Right renal cortex interstitium (tissue), 3 donors: ENCODE measurements around the gene OCA2. TPM values are rescaled to one million over a fixed set of nuclear protein-coding genes. Genes with fewer than 3 reads are reported as not detected.
"Not testable (repeated sequence)": the region's sequence is repeated elsewhere in the genome, so short reads cannot be mapped to it uniquely, and the experiment has no call there.

Source experiments
- DNase-seq, 3 donors: peaks; one replicate each; pipeline ENCODE4 v3.0.0-alpha.2; 2013; ENCODE audit warnings: low read depth in 3 of 3, low spot score in 2 of 3
- polyA plus RNA-seq, 3 donors: library from polyadenylated mRNA; unstranded; fragments of 120-200 nt; gene quantifications; one replicate each; pipeline ENCODE4 v1.2.1, GENCODE V29; 2013; ENCODE audit not compliant: insufficient read length in 3 of 3

The OCA2 gene
- polyA plus RNA-seq, 3 donors, result 6.1 to 10.8 (median 8.7) TPM

DNA sequence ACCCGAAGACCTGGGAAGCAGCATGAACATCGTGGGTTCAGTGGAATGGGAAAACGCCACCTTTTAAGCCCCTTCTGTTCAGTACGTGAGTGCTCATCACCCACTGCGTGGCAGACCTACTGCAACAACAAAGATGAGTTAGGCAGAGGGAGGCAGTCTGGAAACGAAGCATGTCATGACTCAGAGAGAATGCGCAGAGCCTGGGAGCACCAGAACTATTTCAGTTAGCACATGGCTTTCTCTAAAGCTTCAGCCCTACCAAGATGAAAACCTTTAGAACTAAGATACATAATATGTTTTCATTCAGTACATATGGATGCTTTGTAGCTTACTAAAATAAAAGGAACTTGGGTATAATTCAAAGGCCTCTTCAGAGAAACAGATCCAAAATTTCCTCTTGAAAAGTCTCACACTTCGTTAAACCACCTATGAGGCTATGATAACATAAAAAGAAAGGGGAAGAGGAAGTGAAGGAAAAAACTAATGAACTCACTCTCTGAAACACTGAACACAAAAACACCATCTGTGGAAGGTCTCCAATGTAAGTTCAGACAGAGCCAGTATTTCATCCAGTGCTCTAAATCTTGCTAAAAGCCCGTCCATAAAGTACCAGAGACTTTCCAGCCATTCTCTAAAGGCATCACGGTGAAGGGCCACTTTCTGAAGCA lies 140.1 kb downstream of the OCA2 start:
- DNase-seq, result no peak

DNA sequence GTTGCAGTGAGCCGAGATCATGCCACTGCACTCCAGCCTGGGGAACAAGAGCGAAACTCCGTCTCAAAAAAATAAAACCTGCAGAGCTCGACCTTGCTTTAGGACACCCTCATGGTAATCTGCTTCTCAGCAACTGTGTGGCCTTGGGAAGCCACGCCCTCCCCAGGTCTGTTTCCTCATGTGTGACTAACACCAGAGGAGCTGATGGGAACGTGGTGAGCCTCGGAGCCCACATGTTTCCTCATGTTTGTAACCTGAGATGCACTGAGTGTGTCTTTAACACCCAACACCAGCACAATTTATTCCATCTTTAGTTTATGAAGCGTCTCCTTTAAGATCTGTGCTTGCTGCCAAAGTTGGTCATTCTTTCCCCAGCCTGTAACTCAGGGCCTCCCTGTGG lies 142.8 kb downstream of the OCA2 start:
- DNase-seq, result no peak

DNA sequence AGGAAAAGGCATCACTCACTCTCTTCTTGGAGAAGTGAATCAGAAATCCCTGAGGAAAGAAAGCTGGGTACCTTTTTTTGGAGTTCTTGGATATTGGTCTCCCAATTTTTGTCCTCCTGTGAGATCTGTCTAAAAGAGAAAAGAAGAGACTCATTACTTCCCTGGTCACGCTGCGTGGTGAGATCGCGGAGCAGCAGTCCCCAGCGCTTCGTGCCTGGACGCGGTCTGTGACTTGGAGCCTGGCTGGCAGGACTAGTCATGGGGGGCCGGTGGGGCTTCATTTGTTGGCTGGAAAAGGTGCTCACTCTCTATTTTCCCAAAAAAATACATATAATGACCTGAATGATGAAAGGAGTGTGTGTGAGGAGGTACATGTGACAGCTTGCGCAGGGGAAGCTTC lies 144.0 kb downstream of the OCA2 start:
- DNase-seq, result no peak

DNA sequence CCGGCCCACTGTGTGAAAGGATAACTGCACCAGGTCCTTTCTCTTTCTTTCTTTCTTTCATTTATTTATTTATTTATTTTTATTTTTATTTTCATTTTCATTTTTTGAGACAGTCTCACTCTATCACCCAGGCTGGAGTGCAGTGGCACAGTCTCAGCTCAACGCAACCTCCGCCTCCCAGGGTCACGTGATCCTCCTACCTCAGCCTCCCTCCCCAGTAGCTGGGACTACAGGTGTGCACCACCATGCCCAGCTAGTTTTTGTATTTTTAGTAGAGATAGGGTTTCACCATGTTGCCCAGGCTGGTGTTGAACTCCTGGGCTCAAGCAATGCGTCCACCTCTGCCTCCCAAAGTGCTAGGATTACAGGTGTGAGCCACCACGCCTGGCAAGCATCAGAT lies 146.5 kb downstream of the OCA2 start:
- DNase-seq, result not testable (repeated sequence)

DNA sequence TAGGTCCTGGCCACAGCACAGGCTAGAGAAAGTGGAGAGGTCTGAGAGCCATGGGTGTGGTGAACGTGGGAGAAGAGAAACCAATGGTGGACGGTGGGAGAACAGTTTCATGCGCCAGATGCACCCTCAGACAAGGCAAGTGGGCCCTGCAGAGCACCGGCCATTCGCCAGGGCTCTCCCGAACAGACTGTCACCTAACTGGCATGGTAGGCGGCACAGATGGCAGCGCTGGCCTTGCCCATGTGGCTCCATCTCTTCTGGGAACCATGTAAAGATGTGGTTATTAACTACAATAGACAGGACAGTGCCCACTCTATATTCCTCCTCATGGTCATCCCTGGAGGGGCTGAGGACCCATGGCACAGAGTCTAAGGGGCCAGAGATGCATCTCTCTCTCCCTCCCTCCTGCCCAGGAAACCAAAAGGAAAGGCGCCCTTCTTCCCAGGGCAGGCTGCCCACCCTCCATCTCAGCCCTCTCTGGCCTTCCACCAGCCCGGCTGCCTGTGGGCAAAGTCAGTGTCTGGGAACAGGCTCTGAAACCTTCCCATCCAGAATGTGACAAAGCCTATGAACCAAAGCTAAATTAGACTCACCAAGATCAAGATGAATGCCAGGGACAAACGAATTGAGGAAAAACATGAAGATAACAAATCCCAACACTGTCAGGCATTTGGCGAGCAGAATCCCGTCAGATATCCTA lies 147.8 kb downstream of the OCA2 start:
- DNase-seq, result no peak

DNA sequence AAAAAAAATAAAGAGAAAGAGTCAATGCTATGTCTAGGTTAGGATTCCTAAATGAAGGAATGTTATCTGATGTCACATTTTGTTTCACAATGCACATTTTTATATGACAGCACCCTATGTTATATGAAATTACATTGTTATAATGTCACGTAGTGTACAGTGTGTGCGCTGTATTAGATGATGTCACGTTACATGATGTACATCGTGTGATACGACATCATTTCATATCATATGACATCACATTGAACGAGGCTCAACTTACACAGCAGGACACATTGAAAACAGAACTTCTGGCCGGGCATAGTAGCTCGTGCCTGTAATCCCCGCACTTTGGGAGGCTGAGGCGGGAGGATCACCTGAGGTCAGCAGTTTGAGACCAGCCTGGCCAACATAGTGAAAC lies 150.0 kb downstream of the OCA2 start:
- DNase-seq, result no peak

DNA sequence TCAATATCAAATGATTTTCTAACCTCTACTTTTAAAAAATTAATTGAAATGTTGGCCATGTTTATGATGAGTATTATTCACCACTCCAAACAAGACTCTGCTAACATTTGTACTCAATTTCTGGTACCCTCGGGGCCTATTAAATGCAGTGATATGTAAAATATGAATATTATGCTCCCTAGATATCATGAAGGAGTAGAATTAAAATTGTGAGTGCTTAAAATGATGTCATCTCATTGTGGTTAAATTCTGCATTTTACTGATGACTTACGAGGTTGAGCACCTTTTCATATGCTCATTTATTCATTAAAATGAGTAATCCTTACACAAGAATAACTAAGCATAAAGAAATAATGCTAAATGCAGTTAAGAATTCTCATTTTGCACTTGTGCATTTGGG lies 159.9 kb downstream of the OCA2 start:
- DNase-seq, result no peak

DNA sequence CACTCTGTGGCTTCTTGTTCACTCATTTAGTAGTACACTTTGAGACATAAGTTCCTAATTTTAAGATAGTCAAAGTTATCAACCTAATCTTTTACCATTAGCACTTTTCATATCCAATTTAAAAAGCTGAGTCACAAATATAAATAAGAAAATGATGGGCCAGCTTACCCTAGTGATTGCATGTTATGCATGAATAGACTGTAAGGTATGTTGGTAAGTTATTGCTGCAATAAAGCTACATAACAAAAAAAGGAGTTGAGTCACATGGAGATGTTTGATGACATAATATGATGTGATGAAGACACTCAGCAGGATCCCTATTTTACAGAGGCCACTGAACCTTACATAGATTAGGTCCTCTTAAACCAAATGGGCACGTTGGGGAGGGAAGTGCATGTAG lies 161.3 kb downstream of the OCA2 start:
- DNase-seq, result no peak

DNA sequence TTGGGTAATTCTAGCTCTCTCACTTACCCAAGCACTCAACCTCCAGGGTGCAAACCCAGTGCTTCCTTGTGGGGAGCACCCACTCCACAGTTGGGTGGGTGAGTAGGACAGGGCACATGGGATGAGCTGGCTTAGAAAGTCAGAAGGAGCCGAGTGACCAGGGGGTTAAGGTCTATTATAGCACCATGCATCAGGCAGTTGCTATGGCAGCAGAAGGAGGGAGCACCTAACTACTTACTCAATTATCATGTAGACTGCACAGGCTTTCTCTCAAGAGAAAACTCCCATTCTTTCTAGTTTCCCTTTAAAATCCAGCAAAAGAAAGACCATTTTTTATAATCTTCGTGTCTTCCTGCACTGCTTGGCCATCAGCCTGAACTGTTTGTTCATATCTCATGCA lies 163.0 kb downstream of the OCA2 start:
- no peak for DNase-seq

DNA sequence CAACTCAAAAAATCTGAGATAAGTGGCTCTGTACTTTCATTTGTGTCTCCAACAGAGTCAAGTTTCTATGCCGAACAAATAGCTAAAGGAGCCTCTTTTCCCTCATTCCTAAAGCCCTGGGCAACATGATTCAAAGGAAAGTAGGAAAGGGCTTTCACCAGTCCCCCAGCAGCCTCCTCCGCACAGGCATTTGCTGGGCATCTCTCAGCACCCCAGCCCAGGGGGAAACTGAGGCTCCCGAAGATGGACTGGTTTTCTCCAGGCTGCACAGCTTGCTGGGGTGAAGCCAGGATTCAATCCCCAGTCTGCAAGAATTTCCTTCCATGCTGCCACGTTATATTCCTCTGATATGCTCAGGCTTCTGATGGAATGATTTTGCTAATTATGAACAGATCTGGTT lies 163.8 kb downstream of the OCA2 start:
- no peak for DNase-seq

DNA sequence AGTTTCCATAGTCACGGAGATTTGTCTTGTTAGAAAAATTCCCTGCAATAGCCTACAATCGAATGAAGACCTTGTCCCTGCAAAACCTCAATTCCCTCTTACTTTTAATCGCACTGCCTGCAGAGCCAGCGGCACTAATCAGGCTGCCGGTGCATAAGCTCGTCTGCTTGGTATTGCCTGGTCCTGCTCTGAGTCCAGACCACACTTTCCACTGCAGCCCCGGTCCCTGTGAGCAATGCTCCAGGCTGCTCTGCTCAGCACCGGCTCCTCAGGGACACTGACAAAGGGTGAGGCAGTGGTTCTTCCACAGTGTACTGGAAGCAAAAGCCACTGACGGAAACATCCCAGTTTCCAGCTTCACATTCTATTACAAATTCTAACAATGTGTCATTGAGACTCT lies 164.3 kb downstream of the OCA2 start:
- DNase-seq, result no peak

DNA sequence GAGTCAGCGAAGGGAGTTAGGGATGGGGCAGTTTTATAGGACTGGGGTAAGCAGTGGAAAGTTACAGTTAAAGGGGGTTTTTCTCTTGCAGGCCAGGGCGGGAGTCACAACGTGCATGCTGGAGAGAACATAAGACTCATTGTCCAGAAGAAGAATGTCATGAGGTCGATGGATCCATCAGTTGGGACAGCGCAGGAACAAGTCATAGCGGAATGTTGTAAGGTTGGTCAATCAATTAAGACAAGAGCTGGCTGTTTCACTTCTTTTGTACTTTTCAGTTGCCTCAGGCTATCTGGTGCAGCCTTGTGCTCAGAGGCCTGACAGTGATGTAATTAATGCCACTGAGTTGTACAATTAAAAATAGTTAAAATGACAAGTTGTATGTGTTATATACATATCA lies 165.6 kb downstream of the OCA2 start:
- DNase-seq, result no peak

DNA sequence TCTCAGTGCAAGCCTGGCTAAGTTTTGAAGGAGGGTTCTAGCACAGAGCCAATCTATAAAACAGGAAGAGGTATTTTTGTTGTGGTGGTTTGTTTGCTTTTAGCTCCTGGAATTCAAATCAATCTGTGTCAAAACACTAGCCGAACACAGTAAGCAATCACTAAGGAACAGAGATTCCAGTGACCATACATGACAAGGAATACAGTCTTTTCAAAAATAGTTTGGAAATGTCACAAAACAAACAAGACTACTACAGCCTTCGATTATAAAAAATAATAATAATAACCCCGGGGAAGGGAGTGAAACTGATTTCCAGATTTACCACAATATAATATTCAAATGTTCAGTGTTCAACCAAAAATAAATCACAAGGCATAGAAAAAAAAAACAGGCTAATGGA lies 166.5 kb downstream of the OCA2 start:
- no peak for DNase-seq

DNA sequence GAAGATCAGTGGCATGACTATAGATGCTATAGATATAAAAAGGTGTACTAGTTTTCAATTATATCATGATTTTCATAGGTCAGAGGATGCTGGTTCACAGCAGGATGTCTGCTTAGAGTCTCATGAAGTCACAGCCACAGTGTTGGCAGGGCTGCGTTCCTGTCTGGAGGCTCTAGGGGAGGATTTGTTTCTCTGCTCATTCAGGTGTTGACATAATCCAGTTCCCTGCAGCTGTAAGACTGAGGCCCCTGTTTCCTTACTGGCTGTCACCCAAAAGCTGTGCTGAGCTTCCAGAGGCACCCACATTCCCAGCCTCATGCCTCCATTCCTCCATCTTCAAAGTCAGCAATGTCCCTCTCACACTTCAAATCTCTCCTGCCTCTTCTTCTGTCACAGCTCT lies 170.7 kb downstream of the OCA2 start:
- DNase-seq, result no peak

DNA sequence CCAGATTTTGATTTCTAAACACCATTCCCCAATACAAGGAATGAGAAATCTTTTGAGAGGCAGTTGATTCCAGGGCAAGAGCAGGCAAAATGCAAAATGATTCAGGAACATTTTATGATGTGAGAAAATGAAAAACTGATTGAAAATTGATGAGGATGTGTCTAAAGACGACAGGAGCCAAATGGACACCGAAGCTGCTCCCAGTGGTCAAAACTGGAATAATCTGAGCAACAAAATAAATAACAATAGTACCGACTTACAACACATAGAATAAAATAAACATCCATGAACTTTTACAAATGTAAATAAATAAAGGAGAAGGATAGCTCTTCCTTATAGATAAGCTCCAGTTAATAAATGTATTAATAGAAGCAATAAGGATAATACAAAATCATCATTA lies 186.8 kb downstream of the OCA2 start:
- no peak for DNase-seq

DNA sequence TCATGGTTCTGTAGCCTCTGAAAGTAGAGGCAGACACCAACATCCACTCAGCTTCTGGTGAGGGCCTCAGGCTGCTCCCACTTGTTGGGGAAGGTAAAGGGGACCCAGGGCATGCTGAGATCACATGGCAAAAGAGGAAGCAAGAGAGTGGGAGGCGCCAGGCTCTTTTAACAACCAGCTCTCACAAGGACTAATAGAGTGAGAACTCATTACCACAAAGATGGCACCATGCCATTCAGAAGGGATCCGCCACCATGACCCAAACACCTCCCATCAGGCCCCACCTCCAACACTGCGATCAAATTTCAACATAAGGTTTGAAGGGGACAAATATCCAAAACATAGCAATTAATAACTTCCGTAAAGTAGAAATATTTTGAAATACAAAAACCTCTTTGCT lies 192.3 kb downstream of the OCA2 start:
- DNase-seq, result no peak

DNA sequence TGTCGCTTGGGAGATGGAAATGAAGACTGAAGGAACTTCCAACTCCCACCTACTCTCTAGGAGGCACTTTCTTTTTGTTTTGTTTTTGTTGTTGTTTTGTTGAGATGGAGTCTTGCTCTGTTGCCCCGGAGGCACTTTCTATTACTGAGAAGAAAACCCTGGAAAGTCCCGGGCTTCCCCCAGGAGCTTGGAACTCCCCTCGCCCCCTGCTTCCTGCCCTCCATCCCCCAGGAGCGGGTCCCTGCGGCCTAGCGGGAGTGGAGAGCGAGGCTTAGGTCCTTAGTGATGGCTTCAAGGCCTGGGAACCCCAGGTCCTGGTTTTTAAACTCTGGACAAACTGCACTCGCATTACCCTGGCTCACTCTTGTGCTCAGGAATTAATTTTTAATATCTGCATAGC lies 195.7 kb downstream of the OCA2 start:
- DNase-seq, result no peak

DNA sequence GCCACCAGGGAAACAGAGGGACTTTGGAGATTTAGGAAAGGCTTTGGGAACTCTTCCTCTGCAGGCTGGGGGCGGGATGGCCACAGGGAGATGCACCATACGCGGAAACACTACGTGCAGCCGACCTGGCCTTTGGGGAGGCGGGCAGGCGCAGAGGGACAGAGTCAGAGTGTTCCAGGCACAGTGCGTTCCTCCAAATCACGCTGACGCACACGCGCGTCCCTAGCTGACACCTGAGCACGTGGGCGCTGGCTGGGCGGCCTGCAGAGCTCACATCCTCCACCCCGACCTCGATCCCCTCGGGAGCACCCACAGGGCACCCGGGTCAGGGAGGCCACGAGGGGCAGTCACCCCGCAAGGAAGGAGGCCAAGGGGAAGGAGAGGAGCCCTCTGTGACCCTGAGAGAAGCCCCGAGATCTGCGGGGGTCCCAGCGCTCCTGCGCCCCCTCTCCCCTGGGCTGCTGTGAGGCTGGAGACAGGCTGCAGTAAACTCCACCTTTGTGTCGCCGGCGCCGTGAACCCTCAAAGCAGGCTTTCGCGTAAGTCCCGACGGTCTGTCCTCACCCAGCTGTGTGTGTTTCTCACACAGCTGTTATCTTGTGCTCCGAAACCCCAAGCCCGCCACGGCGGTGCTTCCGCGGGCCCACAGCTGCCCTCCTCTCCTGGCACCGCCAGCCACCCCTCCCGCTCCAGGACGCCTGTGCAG lies 196.3 kb downstream of the OCA2 start:
- no peak for DNase-seq

DNA sequence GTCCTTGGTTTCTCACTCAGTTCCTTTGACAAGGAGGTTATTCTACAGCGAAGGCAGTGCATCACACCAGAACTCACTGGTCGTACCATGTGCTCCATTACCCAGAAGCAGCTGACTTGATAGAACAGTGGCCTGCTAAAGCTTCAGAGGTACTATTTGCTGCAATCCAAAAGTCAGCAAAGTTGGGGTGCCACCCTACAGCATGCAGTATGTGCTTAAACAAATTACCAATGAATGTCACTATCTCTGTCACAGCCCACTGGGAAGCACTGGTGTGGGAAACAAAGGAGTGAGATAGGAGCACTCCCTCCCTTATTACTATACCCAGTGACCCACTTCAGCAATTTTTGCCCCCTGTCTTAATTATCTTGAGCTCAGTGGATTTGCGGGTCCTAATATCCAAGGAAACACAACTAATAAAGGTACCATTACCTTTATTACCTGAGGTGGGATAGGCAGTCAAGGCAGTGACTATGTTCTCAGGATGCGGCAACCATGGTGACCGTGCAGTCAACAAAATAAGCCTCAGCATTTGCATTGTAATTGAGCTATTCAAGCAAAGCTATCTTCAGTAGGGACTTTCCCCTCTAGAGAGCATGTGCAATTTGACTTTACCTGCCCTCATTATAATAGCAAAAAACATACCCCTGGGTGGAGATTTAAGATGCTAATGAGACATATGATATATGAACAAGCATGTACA lies 199.4 kb downstream of the OCA2 start:
- DNase-seq, result peak in 1 of 3 donors; percentile 3

DNA sequence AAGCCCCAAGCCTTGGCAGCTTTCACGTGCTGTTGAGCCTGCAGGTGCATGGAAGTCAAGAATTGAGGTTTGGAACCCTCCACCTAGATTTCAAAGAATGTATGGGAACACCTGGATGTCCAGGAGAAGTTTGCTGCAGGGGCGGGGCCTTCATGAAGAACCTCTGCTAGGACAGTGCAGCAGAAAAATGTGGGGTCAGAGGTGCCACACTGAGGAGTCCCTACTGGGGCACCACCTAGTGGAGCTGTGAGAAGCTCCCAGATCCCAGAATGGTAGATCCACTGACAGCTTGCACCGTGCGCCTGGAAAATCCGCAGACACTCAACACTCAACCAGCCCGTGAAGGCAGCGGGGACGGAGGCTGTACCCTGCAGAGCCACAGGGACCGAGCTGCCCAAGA lies 201.6 kb downstream of the OCA2 start:
- no peak for DNase-seq

DNA sequence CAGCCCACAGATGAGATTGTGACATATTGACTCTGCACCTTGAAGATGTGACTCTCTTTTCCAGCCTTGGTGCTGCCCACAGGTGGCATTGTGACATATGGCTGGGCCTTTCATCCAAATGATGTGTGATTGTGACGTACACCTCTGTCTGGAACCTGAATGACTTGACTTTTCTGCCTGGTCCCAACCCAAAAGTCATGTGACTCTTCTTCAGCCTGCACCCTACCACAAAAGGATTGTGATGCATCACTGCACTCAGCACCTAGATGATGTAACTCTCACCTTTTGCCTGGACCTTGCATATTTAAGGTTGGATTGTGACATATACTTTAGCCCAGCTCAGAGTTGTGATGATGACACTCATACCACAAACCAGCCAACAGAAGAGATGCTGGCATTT lies 204.5 kb downstream of the OCA2 start:
- DNase-seq, result no peak

DNA sequence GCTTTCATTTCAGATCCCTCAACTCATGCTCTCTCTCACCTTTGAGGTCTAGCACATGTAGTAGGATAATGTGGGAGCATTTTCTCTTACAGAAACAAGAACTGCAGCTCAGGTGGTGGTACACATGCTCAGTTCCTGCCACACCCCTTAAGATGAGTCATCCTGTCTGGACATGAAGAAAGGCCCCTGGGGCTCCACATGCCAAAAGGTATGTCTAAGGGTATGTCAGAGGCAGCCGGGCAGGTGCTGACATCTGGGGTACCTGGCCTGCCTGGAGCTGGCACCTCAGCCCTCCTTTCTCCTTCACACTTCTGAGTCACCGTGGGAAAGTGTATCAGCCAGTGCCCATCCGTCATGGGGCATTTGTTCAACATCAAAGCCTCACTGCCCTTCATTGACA lies 209.9 kb downstream of the OCA2 start:
- no peak for DNase-seq
